ENCODE results near the gene PYGO2.

Gene PYGO2

DNA sequence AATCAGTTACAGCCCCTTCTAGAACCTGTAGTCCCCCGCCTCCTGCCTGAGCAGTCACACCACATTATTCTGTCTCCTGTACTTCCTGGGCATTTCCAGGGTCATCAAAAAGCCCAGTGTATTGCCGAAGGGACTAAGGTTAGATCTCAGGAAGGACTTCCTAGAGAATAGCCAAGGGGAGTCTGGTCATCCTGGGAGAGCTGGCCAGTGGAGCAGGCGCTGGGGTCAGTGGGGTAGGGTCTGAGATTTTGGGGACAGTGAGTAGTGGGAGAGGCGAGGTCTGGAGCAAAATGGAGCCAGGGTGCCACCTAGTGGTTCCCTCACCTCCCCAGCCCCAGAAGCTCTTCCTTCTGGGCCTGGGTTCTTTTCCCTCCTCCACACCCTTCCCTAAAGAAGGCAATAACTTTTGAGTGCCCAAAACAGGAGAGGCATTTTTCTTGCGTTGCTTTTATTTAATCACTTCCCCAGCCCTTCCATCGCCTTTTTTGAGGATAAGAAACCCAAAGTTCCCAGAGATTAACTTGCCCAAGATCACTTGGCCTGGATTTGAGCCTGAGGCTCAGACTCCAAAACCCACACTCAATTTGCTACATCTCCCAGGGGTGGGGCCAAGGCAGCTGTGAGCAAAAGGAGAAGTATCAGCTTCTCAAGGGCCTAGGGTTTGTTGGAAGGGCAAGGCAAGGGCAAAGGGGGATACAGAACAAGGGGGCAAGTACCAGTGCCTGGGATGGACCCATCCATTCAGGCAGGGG is 17.8 kb downstream of the PYGO2 start:
- peak; percentile 20 for DNase-seq (ENCODE audit: low spot score)

DNA sequence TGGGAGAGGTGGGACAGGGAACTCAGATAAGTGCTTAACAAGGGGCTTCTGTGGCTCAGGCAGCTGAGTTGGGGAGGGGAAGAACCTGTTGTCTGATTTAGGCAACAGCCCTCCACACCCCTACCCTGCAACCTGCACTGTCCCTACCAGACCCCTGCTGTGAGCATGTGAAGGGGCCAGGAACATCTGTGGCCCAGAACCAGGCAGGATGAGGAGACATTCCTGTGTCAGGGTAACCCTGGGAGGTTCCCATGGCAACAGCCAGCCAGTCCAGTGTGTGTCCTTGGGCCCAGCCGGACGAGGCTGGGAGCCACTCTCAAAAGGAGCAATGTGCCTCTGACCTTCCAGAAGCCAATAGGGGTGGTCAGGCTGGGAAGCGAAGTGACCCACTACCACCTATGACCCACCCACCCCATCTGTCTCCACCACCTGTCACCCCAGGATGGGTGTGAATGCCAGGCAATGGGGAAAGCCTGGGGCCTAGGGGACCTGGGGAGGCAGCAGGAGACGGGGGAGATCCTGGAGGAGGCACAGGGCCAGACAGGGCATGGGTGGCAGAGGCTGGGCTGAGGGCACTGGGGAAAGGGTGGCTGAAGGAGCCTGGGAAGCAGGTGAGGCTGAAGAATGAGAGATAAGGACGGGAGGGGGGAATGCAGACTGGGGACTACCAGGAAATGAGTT is 20.1 kb downstream of the PYGO2 start:
- DNase-seq (ENCODE audit: low spot score): no peak

DNA sequence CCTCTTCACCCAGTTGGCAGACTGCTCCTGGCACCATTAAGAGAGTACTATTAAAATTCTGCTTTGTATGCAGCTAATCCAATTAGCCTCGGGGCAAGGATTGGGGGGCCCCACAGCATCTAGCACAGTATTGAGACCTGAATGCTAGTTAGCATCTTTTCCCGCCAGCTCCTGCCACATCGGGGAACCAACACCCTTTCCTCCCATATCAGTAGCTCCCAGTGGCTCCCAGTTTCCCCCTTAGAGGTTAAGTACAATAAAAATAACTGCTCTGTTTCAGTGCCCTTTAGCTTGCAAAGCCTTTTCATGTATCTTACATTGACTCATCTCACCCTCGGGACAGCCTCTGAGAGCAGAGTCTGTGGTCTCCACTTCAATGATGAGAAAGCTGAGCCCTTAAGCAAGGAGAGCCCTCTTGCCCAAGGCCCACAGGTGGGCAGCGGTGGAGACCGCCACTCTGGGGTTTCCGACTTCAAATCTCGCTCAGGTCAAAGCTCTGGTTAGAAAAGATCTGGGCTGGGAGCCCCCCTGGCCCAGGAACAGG is 20.9 kb downstream of the PYGO2 start:
- no peak for DNase-seq (ENCODE audit: low spot score)

DNA sequence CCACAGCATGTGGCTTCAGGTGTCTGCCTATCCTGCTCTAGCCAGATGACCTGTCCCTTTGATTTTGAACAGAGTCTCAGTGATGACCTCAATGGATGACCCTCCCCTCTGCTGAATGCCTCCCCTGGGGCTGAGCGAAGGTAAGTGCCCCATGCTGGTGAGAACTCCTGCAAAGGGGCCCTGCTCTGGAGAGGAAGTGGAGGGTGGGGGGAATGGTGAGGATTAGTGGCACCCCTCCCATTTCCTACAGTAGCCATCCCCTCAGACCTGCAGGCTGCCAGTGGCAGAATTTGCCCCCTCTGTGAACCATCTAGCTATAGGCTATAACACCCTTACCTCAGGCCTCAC is 21.4 kb downstream of the PYGO2 start:
- DNase-seq (ENCODE audit: low spot score): no peak

DNA sequence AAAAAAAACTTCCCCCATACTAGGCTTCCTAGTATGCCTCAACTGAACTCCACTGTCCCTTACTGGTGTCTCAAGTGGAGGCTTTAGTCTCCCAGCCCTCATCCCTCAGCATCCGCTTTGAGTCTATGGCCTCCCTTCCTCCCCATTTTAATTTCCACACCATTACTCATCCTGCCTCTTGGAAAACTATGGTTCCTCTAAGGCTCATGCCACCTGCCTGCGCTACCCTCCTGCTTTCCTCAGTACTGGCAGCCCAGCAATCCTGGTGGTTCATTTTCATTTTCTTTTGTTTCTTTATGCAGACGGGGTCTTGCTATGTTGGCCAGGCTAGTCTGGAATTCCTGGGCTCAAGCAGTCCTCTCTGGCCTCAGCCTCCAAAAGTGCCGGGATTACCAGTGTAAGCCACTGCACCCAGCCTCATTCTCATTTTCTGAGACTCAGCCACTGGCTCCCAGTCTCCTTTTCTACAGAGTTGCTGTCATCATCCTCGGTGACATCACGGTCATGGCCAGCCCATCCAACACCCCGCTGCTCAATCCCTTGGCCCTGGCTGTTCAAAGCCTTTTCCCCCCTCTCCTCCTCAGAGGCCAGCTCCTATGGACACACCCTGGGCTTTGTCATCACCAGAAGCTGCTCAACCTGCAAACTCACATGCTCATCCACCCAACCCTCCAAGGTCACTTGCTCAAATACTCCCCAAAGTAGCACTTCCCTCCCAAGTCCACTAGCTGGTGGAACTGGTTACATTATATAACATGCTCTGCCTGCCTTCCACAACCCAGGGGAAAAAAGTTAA is 22.8 kb downstream of the PYGO2 start:
- DNase-seq (ENCODE audit: low spot score): no peak

DNA sequence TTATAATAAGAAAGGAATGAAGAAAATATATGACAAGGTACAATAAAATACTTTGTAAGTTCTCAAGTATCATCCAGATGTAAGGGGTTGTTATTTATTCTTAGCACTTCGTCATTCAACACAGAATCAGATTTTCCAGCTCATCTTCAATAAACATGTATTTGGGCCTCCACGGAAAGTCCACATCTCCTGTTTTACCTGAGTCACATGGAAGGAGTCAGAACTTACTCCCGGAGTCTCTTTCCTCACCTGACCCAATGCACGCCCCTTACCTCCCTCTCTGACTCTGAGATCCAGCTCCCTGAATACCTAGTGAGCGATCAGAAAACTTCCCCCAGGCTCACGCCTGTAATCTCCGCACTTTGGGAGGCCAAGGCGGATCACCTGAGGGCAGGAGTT is 23.6 kb downstream of the PYGO2 start:
- DNase-seq (ENCODE audit: low spot score): no peak

DNA sequence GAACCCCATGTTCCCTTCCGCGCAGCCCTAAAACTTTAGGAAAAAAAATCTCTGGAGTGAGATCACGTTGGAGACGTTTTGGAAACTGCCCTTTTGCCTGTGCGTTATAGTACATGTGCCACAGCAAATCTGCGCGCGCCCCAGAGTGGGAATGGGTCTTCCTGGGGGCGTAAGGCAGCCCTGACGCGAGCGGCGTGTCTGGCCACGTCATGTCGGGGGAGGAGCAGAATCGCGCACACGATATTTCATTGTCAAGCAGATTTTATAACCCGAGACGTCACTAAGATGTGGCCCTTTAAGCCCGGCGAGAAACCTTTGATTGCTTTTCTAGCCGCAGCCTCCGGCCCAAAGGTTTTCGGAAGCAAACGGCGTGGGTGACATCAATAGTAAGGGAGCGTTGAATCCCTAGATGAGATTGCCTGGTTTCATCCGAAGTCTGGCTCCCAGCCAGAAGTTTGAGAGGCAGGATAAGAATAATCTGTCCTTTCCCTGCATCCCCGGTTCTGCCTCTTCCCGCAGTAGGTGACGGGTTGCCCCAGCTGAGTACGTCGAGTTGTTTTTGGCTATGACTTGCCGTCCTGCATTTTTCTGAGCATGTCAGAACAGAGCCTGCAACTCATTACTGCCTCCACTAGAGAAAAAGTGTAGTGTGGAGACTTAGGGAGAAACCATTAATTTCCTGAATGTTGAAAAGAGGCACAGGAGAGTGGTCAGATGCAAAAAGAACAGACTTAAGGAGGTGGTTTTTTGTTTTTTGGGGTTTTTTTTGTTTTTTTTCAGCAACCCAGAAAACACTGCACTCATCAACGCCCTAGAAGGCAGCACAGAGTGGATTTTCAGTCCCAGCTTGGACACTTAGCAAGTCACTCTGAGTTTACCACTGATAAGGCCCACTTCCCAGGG is 24.2 kb downstream of the PYGO2 start:
- peak; percentile 90 for DNase-seq (ENCODE audit: low spot score)

DNA sequence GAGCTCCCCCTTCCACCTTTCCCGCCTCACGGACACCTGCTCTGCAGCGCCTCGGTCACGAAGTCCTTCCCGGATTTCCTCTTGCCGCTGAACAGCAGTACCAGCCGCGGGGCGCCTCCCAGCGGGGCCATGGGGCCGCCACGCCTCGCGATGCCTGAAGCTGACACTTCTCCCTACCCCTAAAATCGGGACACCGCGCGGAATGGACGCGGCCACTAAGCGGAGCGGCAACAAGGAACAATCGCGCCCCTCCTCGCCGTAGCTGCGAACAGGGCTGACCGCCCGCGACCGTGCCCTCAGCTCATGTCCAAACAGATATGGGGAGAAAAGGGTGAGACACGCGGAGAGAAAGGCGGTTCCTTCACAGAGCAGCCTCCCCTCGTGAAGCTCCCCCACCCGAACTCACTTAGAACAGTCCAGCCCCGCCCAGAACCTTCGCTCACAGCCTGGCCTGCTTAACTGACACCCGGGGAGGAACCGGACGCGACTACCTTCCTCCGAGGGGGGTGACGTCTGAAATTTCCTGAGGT is 25.0 kb downstream of the PYGO2 start, which contains the start of gene PMVK:
Gene PMVK (minus strand): TSS at position 165 of the 530 bp plus-strand sequence. CDS start 34 bp downstream, at position 131.
- DNase-seq (ENCODE audit: low spot score): peak; percentile 94

DNA sequence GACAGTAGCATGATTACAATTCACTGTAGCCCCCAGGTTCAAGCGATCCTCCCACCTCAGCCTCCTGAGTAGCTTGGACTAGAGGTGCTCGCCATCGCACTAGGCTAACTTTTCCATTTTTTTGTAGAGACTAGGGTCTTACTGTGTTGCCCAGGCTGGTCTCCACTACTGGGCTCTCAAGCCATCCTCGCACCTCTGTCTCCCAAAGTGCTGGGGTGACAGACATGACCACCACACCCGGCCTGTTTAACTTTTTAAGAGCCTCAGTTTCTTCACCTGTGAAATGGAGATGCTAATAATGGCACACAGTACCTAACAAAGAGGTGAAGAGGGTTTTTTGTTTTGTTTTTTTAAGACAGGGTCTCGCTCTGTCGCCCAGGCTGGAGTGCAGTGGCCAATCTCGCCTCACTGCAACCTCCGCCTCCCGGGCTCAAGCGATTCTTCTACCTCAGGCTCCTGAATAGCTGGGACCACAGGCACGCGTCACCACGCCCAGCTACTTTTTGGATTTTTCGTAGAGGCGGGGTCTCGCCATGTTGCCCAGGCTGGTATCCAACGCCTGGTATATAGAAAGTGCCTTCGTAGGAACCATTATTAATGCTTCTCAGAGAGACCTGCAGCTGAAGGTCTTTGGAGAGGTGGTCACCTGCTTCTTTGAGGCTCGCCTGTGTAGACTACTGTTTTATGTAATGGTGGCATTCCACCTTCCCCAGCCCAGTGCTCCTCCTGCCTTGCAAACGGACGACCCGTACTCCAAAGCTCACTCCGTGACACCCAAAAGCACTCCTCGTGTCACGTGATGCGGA is 25.6 kb downstream of the PYGO2 start:
- DNase-seq (ENCODE audit: low spot score): peak; percentile 35

DNA sequence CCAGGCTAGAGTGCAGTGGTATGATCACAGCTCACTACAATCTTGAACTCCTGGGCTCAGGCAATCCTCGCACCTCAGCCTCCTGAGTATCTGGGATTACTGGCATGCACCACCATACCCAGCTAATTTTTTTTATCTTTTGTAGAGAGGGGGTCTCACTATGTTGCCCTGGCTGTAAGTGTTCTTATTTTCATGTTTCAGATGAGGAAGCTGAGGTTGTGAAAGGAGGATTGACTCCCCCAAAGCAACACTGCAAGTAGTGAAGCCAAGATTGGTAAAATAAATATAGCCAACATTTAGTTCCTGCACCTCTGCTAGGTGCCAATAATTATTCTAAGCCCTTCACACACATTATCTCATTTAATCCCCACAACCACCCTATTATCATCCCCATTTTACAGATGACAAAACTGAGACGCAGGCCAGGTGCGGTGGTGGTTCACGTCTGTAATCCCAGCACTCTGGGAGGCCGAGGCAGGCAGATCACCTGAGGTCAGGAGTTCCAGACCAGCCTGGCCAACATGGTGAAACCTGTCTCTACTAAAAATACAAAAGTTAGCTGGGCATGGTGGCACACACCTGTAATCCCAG is 27.1 kb downstream of the PYGO2 start:
- no peak for DNase-seq (ENCODE audit: low spot score)

DNA sequence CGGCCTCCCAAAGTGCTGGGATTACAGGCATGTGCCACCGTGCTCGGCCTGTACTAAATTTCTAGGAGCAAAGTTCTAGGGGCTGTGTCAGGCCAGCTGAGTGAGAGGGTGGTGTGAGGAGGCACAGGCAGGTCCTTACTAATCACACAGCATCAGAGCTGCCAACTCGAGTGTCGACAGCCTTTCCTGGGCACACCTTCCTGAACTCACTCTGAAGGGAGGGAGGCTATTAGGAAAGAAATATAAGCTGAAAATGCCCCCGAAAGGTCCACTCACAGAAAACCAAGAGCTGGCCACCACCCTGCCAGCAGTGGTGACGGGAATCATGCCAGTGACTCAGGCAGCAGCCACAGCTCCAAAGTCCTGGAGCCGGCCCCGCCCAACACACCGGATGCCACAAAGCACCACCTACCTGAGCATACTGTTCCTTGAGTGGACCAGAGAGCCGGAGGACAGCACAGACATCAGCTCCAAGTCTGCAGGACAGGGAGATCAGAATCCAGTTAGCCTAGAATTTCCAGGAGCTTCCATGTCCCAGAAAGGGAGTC is 29.6 kb downstream of the PYGO2 start:
- DNase-seq (ENCODE audit: low spot score): peak; percentile 72

DNA sequence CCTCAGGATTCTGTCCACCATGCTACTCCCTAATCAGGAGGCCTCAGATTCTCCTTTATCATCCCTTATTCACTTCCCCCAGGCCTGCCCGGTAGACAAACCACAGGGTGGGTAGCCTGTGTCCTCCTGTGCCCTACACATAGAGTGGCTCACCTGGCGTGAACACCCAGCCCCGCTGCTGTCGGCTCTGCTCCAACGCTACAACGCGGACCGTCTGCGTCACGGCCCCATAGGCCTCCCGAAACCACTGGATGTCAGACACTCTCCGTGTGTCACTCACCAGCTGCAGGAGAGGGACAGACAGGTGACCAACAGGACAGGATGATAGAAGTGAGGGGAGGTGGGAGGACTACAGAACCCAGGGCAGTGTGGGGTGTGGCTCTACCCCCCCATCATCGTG is 35.4 kb downstream of the PYGO2 start:
- no peak for DNase-seq (ENCODE audit: low spot score)

DNA sequence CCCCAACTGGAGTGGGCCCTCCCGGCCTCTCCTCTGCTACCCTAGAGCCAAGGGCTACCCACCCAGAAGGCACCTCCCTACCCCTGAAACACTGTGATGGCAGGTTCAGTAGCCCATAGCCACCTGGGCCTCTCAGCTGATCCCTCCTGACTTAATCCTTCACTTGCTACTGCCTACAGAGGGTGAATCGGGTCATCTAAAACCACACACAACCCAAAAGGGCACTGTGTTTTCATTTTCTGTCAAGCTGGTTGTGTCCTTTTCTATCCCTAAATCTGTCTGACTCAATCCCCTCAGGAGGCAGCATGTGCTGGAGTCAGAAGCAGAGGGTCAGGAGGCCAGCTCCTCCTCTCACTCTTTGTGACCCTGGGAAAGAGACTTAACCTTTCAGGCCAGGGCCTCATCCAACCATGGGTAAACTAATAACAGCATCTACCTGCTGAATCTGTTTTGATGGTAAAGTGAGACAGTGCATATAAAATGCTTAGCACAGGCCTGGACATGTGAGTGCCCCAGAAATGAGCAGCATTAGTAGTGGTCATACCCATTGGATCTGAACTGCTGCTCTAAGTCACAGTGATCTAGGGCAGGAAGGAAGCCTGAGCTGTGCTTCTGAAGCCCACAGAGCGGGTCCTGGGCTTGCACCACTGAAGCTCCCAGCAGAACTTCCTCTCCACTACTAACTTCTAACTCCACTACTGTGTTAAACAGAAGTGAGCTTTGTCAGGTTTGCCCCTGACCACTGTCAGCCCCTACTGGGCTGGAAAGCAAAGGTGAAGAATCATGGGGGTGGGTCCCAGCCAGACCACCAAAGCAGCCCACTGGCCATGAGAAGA is 36.0 kb downstream of the PYGO2 start:
- no peak for DNase-seq (ENCODE audit: low spot score)

DNA sequence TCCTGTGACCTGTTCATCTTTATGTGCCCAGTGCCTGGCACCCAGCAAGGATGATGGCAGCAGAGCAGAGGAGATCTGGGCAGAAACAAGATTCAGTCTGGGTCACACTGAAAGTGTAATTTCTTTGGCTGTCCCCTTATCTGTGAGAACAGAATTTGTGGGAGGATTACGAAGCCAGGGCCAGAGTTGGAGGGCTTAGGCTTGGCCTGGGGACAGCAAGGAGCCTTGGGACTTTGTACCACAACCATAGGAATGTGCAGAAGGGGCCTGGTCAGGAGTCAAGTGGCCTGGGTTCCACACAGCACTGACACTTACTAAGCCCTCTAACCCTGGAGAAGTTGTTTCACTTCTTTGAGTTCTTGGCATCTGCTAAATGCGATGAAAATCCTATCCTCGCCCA is 37.9 kb downstream of the PYGO2 start:
- DNase-seq (ENCODE audit: low spot score): no peak

DNA sequence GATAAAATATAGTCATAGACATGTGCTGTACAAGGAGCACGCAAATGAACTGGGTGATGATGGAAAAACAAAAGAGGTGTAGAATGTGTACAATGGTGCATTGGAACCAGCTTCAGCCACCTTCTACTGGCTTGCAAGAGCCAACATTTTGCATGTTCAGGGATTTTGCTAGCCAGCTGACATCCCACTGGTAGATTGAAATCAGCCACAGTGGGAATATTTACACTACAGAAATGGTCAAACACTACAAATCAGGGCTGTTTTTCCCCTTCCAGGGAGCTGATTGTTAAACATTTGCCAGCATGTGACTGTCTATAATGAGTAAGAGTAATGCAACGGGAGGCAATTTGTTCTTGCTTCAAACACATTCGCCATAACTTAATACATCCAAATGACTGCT is 48.3 kb downstream of the PYGO2 start:
- no peak for DNase-seq (ENCODE audit: low spot score)

DNA sequence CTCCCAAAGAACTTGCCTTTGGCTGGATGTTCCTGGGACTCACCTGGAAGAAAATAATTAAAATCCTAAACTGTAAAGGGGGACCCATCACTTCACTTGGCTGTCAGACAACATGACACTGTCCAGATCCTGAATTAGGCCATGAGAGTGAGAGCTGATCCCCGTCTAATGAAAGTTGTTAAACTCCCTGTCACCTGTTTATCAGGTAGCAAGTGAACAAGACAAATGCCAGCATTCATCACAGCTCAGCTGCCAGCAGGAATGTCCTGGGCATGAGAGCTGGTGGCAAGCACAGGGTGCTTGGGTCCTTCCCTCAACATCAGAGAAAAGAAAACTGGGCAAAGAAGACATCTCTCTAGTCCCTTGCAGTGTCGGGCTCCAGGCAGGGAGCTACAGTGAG is 48.8 kb downstream of the PYGO2 start:
- no peak for DNase-seq (ENCODE audit: low spot score)

DNA sequence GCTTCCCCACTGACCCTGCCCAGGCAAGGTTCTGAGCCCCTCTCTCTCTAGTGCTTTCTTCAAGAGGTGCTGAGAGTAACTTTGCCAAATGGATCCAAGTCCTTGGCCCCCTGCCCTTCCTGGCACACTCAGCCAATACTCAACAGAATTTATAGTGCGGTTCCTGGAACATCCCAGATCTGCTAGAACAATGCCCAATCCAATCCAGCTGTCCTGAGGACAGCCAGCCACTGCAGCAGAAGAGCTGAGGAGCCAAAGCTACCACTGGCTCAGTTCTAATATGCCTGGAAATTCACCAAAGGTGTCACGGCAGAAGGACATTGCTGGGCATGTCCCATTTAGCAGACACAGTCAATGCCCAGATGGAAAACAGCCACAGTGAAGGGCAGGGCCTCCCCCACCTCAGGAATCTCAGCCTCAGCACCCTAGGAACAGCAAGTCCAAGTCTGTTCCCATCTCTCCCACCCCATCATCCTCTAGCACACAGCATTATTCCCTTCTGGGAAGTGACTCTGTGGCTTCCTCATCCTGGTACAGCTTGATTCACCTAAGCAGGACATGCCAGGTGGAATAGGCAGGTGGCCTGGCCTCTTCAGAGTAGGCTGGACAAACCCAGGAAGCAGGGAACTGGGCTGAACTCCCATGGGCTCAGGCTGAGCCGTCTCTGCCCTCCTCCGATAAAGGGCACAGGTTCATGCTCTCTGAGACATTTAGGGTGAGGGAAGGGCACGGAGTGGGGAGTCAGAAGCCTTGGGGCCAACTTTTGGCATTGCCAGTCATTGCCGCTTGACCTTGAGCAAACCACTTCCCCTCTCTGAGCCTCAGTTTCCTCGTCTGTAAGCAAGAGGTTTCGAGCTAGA is 49.7 kb downstream of the PYGO2 start:
- no peak for DNase-seq (ENCODE audit: low spot score)

DNA sequence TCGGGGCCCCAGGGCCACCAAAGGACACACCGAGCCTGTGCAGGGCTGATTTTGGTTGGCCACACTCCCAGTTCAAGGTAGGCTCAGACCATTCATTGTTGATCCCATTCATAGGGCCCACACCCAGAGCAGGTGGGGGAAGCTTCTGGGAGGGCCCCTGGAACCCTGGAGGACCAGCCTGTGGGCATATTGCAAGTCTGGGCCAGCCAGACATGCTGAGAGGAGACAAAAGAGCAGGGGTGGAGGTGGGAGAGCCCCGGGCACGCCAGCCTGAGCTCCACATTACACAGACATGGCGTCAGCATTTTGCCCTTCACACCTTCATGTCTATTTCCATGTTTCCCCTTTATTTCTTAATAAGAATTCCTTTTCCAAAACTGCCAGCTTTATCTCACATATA is 50.7 kb downstream of the PYGO2 start:
- DNase-seq (ENCODE audit: low spot score): no peak

Measured in kidney tubule cell (primary cell).